ENCODE measurements around the gene MIER2. TPM values are rescaled to one million over a fixed set of nuclear protein-coding genes. Genes with fewer than 3 reads are reported as not detected.

Gene MIER2
- polyA plus RNA-seq, 2 of the 4 experiments (the other 2 are of a cell fraction), result 8.8 to 11.5 TPM

DNA sequence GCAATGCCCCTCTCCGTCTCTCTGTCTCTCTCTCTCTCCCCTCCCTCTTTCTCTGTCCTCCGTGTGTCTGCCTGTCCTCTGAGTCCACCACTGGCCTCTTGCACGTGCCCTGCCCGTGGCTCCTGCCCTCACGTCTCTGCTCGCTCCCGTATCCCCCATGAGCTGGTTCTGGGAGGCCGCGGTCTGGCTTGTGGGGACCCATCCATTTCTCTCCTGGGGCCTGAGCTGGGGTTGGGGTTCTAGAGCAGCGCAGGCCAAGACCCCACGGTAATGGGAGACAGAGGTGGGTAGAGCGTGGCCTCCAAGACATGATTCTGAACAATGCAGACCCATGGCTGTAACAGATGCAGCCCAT lies 45.3 kb upstream of the MIER2 start (continued):
- TF ChIP-seq HEYL (CRISPR knock-in tag; IDR thresholded peaks at IDR 0.05) (no peak), TFCP2L1 (CRISPR knock-in tag; IDR thresholded peaks at IDR 0.05) (no peak), PHF8 (IDR thresholded peaks at IDR 0.05; ENCODE audit: borderline replicate concordance, low read depth) (no peak)

GRCh38 chr19:389255-389934 lies 44.8 kb upstream of the MIER2 start:
- H3K4me2 ChIP-seq, result no peak overlapping the region
- TF ChIP-seq JUNB (IDR thresholded peaks at IDR 0.05) (no peak), FOXS1 (CRISPR knock-in tag; IDR thresholded peaks at IDR 0.05) (no peak), FOSL2 (IDR thresholded peaks at IDR 0.05) (no peak), FOSL2 (CRISPR knock-in tag; IDR thresholded peaks at IDR 0.05) (no peak), BHLHE40 (IDR thresholded peaks at IDR 0.05; ENCODE audit: low read depth, low read length) (no peak), ELK1 (IDR thresholded peaks at IDR 0.05; ENCODE audit: low read depth, low read length) (no peak), ZFP36 (IDR thresholded peaks at IDR 0.05; ENCODE audit: borderline replicate concordance, partially characterized antibody) (no peak), TP53 (CRISPR knock-in tag; IDR thresholded peaks at IDR 0.05) (no peak), RAD21 (conservative IDR thresholded peaks at IDR 0.05 in 1 of 2, IDR thresholded peaks at IDR 0.05 in 1 of 2) (no peak), SMC3 (IDR thresholded peaks at IDR 0.05) (no peak), EHF (CRISPR knock-in tag; IDR thresholded peaks at IDR 0.05) (no peak)
- TF ChIP-seq, protein P1, sequence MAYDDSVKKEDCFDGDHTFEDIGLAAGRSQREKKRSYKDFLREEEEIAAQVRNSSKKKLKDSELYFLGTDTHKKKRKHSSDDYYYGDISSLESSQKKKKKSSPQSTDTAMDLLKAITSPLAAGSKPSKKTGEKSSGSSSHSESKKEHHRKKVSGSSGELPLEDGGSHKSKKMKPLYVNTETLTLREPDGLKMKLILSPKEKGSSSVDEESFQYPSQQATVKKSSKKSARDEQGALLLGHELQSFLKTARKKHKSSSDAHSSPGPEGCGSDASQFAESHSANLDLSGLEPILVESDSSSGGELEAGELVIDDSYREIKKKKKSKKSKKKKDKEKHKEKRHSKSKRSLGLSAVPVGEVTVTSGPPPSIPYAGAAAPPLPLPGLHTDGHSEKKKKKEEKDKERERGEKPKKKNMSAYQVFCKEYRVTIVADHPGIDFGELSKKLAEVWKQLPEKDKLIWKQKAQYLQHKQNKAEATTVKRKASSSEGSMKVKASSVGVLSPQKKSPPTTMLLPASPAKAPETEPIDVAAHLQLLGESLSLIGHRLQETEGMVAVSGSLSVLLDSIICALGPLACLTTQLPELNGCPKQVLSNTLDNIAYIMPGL (CRISPR knock-in tag; IDR thresholded peaks at IDR 0.05; ENCODE audit: borderline replicate concordance), result no peak
- TF ChIP-seq, protein P2, sequence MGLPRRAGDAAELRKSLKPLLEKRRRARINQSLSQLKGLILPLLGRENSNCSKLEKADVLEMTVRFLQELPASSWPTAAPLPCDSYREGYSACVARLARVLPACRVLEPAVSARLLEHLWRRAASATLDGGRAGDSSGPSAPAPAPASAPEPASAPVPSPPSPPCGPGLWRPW (IDR thresholded peaks at IDR 0.05), result no peak
- no peak for FAIRE-seq
- POLR2A ChIA-PET, result no interaction called here
- no peak for ATAC-seq
- DNase-seq (ENCODE audit: low read depth in 1 of 2, low spot score in 1 of 2), result no peak
- no peak overlapping the region for H3K27ac ChIP-seq
- CTCF ChIA-PET, result interaction anchor here (1.6 kb wide), 1 partner anchor 118 kb away, joined by 3 read pairs; no protein-coding TSS in a partner anchor
- H3K4me3 ChIP-seq, result no peak overlapping the region
- H3K9me3 ChIP-seq, result no peaks in the 10 kb centered on the region; the same call in 2 of the 3 replicates
- WGBS (ENCODE audit: missing lambda C conversion rate), result 69% methylated on average over 19 of the region's 21 CpGs
- H3K4me1 ChIP-seq, result no peaks in the 10 kb centered on the region

GRCh38 chr19:388691-389090 lies 44.1 kb upstream of the MIER2 start:
- FAIRE-seq (no peak), ATAC-seq (no peak)

More at GRCh38 chr19:388691-389090, 44.1 kb upstream of the MIER2 start:
- ChIA-PET CTCF (interaction anchor here (1.6 kb wide), 1 partner anchor 118 kb away, joined by 3 read pairs; no protein-coding TSS in a partner anchor), POLR2A (no interaction called here)
- WGBS (ENCODE audit: missing lambda C conversion rate), result 81% methylated on average over 13 of the region's 17 CpGs
- TF ChIP-seq MAZ (IDR thresholded peaks at IDR 0.05; ENCODE audit: borderline replicate concordance, low read depth, low read length), result no peak
- no peak for TF ChIP-seq SMC3 (IDR thresholded peaks at IDR 0.05)
- no peak for TF ChIP-seq KDM1A (IDR thresholded peaks at IDR 0.05; ENCODE audit: low read depth)
- no peak for TF ChIP-seq CHD4 (IDR thresholded peaks at IDR 0.05; ENCODE audit: borderline replicate concordance)
- no peak for TF ChIP-seq JUN (IDR thresholded peaks at IDR 0.05)
- TF ChIP-seq, protein P2 (IDR thresholded peaks at IDR 0.05), result no peak
- no peak for TF ChIP-seq POLR2AphosphoS2 (conservative IDR thresholded peaks at IDR 0.05; ENCODE audit: low read length)
- TF ChIP-seq BHLHE40 (IDR thresholded peaks at IDR 0.05; ENCODE audit: low read depth, low read length), result no peak
- TF ChIP-seq NFE2L2 (conservative IDR thresholded peaks at IDR 0.05; ENCODE audit: low read length), result no peak
- TF ChIP-seq HDAC2 (IDR thresholded peaks at IDR 0.05), result no peak
- no peak for TF ChIP-seq CBX8 (IDR thresholded peaks at IDR 0.05)
- TF ChIP-seq GATA3 (IDR thresholded peaks at IDR 0.05; ENCODE audit: borderline replicate concordance), result no peak
- no peak for TF ChIP-seq USF2 (IDR thresholded peaks at IDR 0.05)
- TF ChIP-seq EHMT2 (IDR thresholded peaks at IDR 0.05; ENCODE audit: low read depth), result no peak
- no peak for TF ChIP-seq HEYL (CRISPR knock-in tag; IDR thresholded peaks at IDR 0.05)
- no peak for TF ChIP-seq JUNB (IDR thresholded peaks at IDR 0.05)
- no peak for TF ChIP-seq FOSB (CRISPR knock-in tag; IDR thresholded peaks at IDR 0.05)
- TF ChIP-seq, protein P3, sequence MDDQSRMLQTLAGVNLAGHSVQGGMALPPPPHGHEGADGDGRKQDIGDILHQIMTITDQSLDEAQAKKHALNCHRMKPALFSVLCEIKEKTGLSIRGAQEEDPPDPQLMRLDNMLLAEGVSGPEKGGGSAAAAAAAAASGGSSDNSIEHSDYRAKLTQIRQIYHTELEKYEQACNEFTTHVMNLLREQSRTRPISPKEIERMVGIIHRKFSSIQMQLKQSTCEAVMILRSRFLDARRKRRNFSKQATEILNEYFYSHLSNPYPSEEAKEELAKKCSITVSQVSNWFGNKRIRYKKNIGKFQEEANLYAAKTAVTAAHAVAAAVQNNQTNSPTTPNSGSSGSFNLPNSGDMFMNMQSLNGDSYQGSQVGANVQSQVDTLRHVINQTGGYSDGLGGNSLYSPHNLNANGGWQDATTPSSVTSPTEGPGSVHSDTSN (IDR thresholded peaks at IDR 0.05), result no peak
- Histone ChIP-seq H3K4me2 (no peak overlapping the region), H3K27ac (no peak overlapping the region), H3K4me1 (no peaks in the 10 kb centered on the region), H3K4me3 (no peak overlapping the region), H3K9me3 (no peaks in the 10 kb centered on the region; the same call in 2 of the 3 replicates)
- no peak for DNase-seq (ENCODE audit: low read depth in 1 of 2, low spot score in 1 of 2)

Data from A549 (cell line).